ENCODE measurements around the gene KLHL36. TPM values are rescaled to one million over a fixed set of nuclear protein-coding genes. Genes with fewer than 3 reads are reported as not detected.

KLHL36 gene
- total RNA-seq, 1 experiment from 2014 or later, result 19.2 TPM

GRCh38 chr16:84699147-84699711 is 50.9 kb downstream of the KLHL36 start:
- no peak for DNase-seq (ENCODE audit: low spot score)

- peak; percentile 66 for DNase-seq (ENCODE audit: low spot score)
Measured at GRCh38 chr16:84699712-84700445, 51.6 kb downstream of the KLHL36 start, which contains the start of gene USP10. Gene USP10, plus strand, starts transcription at chr16:84700000. Its CDS starts 91 bp downstream, at chr16:84700091.

- DNase-seq (ENCODE audit: low spot score), result no peak
Measured at GRCh38 chr16:84700446-84701300, 52.4 kb downstream of the KLHL36 start.

GRCh38 chr16:84703681-84704080 is 55.4 kb downstream of the KLHL36 start:
- no peak for DNase-seq (ENCODE audit: low spot score)

- DNase-seq (ENCODE audit: low spot score), result no peak
Measured at GRCh38 chr16:84704253-84704652, 55.9 kb downstream of the KLHL36 start.

GRCh38 chr16:84706856-84707255 is 58.5 kb downstream of the KLHL36 start:
- no peak for DNase-seq (ENCODE audit: low spot score)

DNA sequence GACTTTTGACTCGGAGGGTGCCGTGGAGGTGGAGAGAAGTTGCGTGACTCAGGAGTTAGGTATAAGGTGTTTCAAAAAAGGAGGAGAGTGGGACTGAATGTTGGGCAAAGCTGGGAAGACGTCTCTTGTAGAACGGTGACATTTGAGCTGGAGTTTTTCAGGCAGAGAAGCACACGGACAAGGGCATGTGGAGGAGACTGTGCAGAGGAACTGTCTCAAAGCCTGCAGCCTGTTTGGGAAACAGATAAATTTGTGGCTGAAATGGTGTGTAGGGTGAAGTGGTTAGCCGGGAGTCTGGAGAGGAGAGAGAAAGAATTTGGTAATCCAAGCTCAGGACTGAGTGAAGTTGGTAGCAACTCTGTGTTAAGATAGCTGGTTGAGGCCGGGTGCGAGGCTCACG is 61.3 kb downstream of the KLHL36 start:
- DNase-seq (ENCODE audit: low spot score), result no peak

DNA sequence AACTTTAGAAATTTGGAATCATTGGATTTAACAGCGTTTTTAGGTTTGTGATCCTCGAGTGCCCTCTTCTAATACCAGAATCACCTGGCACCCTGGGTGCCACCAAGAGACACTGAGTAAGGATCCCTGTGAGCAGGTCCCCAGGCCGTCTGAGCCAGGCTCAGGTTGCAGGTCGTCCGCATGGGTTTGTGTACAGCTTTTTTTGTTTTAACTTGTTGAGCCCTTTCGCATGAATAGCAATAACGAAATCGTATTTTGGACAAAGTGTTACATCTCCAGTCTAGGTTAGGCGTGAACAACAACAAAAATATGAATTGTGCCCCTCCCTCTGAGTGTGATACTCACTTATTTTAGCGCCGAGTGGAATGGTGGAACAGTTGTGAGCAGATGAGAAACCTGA is 62.4 kb downstream of the KLHL36 start:
- DNase-seq (ENCODE audit: low spot score), result no peak

Other genes with a start within 250 kb of the KLHL36 start
- gene MEAK7, start 143.9 kb upstream of the KLHL36 start, total RNA-seq (2014; rRNA removed; shearing (Covaris generic)), result 5.3 and 5.5 TPM in 2 replicates
- gene COTL1, start 30.4 kb upstream of the KLHL36 start, total RNA-seq (2014; rRNA removed; shearing (Covaris generic)), result 197 and 232 TPM in 2 replicates
- gene USP10, start 51.5 kb downstream of the KLHL36 start, total RNA-seq (2014; rRNA removed; shearing (Covaris generic)), result 48.5 and 79.5 TPM in 2 replicates
- gene CRISPLD2, start 171.5 kb downstream of the KLHL36 start, total RNA-seq (2014; rRNA removed; shearing (Covaris generic)), result 5.7 and 10.3 TPM in 2 replicates

All from H4 (cell line).